Smooth muscle cell of the coronary artery (primary cell): ENCODE measurements around the gene HBG2. TPM values are rescaled to one million over a fixed set of nuclear protein-coding genes. Genes with fewer than 3 reads are reported as not detected.

Source experiments
- total RNA-seq: library from RNA; depleted of rRNA; stranded (reverse); fragments of >200 nt; gene quantifications from 2 replicates; pipeline ENCODE4 v1.2.3, GENCODE V29; 2014; ENCODE audit warnings: low replicate concordance

HBG2 gene
- 0.12 TPM in 1 of 2 replicates, not detected in the other for total RNA-seq

GRCh38 chr11:5254646-5255413 lies at the start of gene HBG2:
HBG2 (minus strand) TSS chr11:5254781; CDS start chr11:5254728, 53 bp downstream.

GRCh38 chr11:5301846-5302245 lies 47.3 kb upstream of the HBG2 start, which contains the start of gene OR51B4:
OR51B4 (minus strand) TSS chr11:5301946; CDS start chr11:5301946, 0 bp downstream.

GRCh38 chr11:5269715-5270147 lies 15.2 kb upstream of the HBG2 start, which contains the start of gene HBE1:
HBE1 (minus strand) TSS chr11:5269945; CDS start chr11:5269890, 55 bp downstream.

GRCh38 chr11:5249807-5250396 lies 4.7 kb downstream of the HBG2 start, which contains the start of gene HBG1:
HBG1 (minus strand) TSS chr11:5249857; CDS start chr11:5249804, 53 bp downstream.

GRCh38 chr11:5234381-5234834 lies 20.2 kb downstream of the HBG2 start, which contains the start of gene HBD:
HBD (minus strand) TSS chr11:5234483; CDS start chr11:5234433, 50 bp downstream.

GRCh38 chr11:5226732-5227310 lies 27.8 kb downstream of the HBG2 start, which contains the start of gene HBB:
HBB (minus strand) TSS chr11:5227071; CDS start chr11:5227021, 50 bp downstream.

Other genes with a start within 250 kb of the HBG2 start
- gene OR52J3, start 208.3 kb downstream of the HBG2 start, total RNA-seq: not detected in 2 replicates
- not detected in 2 replicates for gene OR52E2, start 195.2 kb downstream of the HBG2 start, total RNA-seq
- not detected in 2 replicates for gene OR52E1, start 185.2 kb downstream of the HBG2 start, total RNA-seq
- not detected in 2 replicates for gene OR52A5, start 116.4 kb downstream of the HBG2 start, total RNA-seq
- gene OR52A1, start 100.0 kb downstream of the HBG2 start, total RNA-seq: not detected in 2 replicates
- not detected in 2 replicates for gene OR51V1, start 54.1 kb downstream of the HBG2 start, total RNA-seq
- gene HBB, start 27.7 kb downstream of the HBG2 start, total RNA-seq: not detected in 2 replicates
- not detected in 2 replicates for gene HBD, start 20.3 kb downstream of the HBG2 start, total RNA-seq
- gene HBG1, start 4.9 kb downstream of the HBG2 start, total RNA-seq: not detected in 2 replicates
- gene HBE1, start 15.2 kb upstream of the HBG2 start, total RNA-seq: not detected in 2 replicates
- gene OR51B4, start 47.2 kb upstream of the HBG2 start, total RNA-seq: not detected in 2 replicates
- gene OR51B2, start 69.5 kb upstream of the HBG2 start, total RNA-seq: 0.12 TPM in 1 of 2 replicates, not detected in the other
- 0.15 TPM in 1 of 2 replicates, not detected in the other for gene OR51B5, start 88.7 kb upstream of the HBG2 start, total RNA-seq
- gene OR51B6, start 96.7 kb upstream of the HBG2 start, total RNA-seq: not detected in 2 replicates
- not detected in 2 replicates for gene OR51M1, start 129.0 kb upstream of the HBG2 start, total RNA-seq
- not detected in 2 replicates for gene OR51Q1, start 167.3 kb upstream of the HBG2 start, total RNA-seq
- not detected in 2 replicates for gene OR51I1, start 186.7 kb upstream of the HBG2 start, total RNA-seq
- not detected in 2 replicates for gene OR51I2, start 194.5 kb upstream of the HBG2 start, total RNA-seq
- not detected in 2 replicates for gene OR52D1, start 233.9 kb upstream of the HBG2 start, total RNA-seq